Measurements from ENCODE around the gene MMP3.
A peak's percentile ranks its signal among the peaks of the same experiment; 100 is the strongest.

The MMP3 gene

GRCh38 chr11:102843489-102843888, at the start of gene MMP3:
TSS of gene MMP3 (minus strand) at chr11:102843609. CDS start at chr11:102843546, 63 bp downstream.
- DNase-seq (ENCODE audit: low spot score): no peak
- H3K27ac ChIP-seq: peak within 1 kb of the TSS; percentile 69
- ChIA-PET CTCF (interaction anchor here (1.1 kb wide), 1 partner anchor 35 kb away, joined by 3 read pairs; no protein-coding TSS in a partner anchor), POLR2A (ENCODE audit: low non-redundant PET) (no interaction called here)
- TF ChIP-seq CTCF (conservative IDR thresholded peaks at IDR 0.05; ENCODE audit: low read depth): no peak

GRCh38 chr11:102891736-102892135, 48.3 kb upstream of the MMP3 start:
- TF ChIP-seq CTCF (conservative IDR thresholded peaks at IDR 0.05; ENCODE audit: low read depth): no peak
- DNase-seq (ENCODE audit: low spot score): no peak
- POLR2A ChIA-PET (ENCODE audit: low non-redundant PET): no interaction called here
- H3K27ac ChIP-seq: no peak overlapping the region
- CTCF ChIA-PET: no interaction called here

- CTCF ChIA-PET: no interaction called here
- no peak for TF ChIP-seq CTCF (conservative IDR thresholded peaks at IDR 0.05; ENCODE audit: low read depth)
- POLR2A ChIA-PET (ENCODE audit: low non-redundant PET): no interaction called here
- H3K27ac ChIP-seq: peak overlapping the region; percentile 68
- peak; percentile 30 for DNase-seq (ENCODE audit: low spot score)
Observed at GRCh38 chr11:102886999-102887398, 43.6 kb upstream of the MMP3 start.

GRCh38 chr11:102883141-102883540, 39.7 kb upstream of the MMP3 start:
- TF ChIP-seq CTCF (conservative IDR thresholded peaks at IDR 0.05; ENCODE audit: low read depth): no peak
- no peak overlapping the region for H3K27ac ChIP-seq
- POLR2A ChIA-PET (ENCODE audit: low non-redundant PET): no interaction called here
- no peak for DNase-seq (ENCODE audit: low spot score)
- CTCF ChIA-PET: interaction anchor here (1.2 kb wide), 1 partner anchor 31 kb away, joined by 3 read pairs; no protein-coding TSS in a partner anchor

- POLR2A ChIA-PET (ENCODE audit: low non-redundant PET): no interaction called here
- CTCF ChIA-PET: interaction anchor here (0.5 to 1.2 kb wide), 2 partner anchors 32 to 247 kb away, joined by 3 to 5 read pairs; no protein-coding TSS in a partner anchor
- no peak overlapping the region for H3K27ac ChIP-seq
- no peak for DNase-seq (ENCODE audit: low spot score)
- no peak for TF ChIP-seq CTCF (conservative IDR thresholded peaks at IDR 0.05; ENCODE audit: low read depth)
Observed at GRCh38 chr11:102882389-102883024, 39.1 kb upstream of the MMP3 start.

- ChIA-PET CTCF (no interaction called here), POLR2A (ENCODE audit: low non-redundant PET) (no interaction called here)
- DNase-seq (ENCODE audit: low spot score): no peak
- H3K27ac ChIP-seq: no peak overlapping the region
- TF ChIP-seq CTCF (conservative IDR thresholded peaks at IDR 0.05; ENCODE audit: low read depth): no peak
Observed at GRCh38 chr11:102879801-102880200, 36.4 kb upstream of the MMP3 start.
